ENCODE measurements around the gene PGAM1.
"Not testable (repeated sequence)": the region's sequence is repeated elsewhere in the genome, so short reads cannot be mapped to it uniquely, and the experiment has no call there.

PGAM1 gene

DNA sequence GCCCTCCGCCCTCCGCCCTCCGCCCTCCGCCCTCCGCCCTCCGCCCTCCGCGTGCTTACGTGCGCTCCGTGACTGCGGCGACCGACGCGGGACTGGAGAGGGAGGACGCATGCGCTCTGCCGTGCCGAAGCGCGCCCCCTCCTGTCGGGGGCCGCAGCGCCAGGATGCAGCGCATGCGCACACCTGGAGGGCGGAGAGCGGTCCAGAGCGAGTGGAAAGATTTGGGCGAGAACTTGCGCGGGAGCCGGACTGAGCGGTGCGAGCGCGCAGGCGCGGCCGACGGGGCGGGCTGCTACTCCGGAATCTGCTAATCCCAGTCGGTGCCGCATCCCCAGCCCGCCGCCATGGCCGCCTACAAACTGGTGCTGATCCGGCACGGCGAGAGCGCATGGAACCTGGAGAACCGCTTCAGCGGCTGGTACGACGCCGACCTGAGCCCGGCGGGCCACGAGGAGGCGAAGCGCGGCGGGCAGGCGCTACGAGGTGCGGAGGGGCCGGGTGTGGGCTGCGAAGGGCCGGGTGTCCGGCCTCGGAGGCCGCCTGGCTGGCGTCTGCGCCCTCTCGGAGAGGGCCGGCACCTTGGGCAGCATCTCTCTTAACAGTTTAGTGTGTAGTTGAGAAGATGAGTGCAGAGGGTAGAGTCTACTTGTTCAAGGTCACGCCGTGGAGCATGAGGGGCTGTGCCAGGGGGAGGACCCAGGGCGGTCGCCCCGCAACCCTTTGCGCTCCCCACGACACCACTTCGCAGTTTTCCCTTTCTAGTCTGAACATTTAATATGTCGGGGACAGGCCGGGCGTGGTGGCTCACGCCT, at the start of gene PGAM1:
Gene PGAM1 (plus strand): TSS at position 228 of the 812 bp plus-strand sequence. CDS start 117 bp downstream, at position 345.
- DNase-seq = peak; percentile 89

DNA sequence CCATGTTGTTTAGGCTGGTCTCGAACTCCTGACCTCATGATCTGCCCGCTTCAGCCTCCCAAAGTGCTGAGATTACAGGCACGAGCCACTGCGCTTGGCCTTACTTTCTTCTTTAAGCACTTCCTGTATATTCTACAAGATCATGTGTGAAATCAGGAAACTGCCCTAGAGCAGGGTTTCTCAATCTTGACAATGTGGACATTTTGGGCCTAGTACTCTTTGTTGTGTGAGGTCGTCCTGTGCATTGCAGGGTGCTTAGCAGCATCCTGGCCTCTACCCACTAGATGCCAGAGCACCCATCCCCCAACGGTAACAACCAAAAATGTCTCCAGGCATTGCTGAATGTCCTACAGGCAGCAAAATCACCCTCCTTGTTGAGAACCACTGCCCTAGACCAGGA, 49.6 kb upstream of the PGAM1 start:
- DNase-seq = no peak

DNA sequence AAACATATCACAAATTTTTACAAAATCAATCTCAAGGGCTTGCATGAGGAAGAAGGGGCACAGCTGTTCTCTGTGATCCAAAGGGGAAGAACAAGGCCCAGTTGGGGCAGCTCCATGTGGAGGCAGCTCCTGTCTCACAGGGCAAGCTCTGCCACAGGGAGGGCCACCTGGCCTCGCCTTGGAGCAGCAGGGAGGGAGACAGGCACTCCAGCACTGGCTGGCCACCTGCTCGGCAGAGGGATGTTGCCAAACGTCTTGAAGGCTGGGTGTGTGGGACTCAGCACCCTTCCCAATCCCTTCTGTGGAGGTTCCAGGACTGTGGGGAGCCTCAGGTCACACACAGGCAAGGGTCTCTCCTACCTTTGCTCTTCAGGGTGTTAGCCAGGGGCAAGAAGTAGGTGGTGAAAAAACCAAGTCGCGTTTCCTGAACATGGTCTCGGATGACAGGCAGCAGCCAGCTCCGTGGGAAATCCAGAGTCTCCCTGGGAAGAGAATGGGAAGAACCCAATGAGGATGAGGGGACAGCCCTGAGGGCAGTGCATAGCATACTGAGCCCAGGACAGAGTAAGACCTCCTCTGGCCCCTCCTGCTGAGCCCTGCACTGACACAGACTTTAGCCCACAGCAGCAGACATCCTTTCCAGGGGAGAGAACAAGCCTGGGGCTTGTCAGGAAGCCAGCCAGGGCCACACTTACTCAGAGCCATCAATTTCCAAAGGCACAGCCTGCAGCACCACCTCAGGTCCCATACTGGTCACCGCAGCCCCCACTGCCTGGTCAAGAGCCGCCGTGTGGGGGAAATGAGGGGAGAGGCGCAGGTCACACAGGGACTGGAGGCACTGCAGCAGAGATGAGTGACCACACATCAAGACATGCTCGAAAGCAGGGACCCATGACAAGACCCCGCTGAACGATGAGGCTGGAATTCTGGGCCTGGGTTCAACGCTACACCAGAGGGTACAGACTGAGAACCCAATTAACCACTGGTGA, 46.8 kb upstream of the PGAM1 start:
- DNase-seq = no peak

DNA sequence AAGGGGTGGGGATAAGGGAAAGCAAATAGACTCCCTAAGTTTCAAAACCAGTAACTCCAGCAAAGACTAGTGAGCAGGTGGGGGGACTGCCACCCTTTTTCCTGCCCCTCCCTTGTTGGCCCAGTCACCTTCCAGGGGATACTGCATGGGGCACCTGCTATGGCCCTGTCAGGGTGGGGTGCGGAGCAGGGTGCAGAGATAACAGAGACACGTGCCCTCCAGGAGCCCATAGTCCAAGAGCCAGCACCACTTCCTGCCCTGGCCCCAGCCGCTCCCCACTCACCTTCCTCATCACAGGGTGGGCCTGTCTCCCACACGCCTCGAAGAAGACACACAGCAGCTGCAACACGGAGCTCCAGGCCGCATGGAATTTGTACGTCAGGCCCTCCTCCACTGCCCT, 45.5 kb upstream of the PGAM1 start:
- DNase-seq = no peak

DNA sequence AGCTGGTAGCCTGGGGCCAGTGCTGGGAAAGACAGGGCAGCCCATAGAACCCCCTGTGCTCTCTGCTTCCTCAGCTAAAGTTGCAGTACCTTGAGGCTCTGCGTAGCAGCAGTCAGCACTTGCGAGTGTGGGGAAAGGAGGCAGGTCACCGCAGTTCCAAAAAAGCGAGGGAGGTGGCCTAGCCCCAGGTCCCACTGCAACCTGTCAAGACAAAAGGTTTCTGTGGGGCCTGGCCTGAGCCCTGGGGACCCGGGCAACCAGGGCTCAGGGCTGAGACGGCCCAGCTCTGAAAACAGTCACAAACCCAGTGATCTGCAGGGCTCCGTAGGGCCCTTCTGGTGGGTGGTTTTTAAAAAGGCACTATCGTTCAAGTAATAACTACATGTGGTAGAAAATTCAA, 44.4 kb upstream of the PGAM1 start:
- DNase-seq = no peak

DNA sequence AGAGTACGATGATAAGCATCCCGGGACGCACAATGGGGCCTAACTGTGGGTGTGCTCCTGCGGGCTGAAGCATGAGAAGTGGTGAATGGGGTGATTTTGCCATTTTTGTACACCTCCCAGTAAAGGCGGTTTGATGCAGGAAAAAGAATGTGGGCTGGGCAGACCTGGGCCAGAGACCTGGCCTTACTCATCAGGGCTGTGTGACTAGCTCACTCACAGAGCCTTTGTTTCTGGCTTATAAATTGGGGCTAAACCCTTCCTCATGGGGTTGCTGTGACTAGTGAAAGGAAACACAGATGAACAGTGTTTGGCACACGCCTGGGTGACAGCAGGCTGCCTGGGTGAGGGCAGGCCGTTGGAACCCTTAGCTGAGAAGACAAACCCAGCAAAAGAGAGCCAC, 42.8 kb upstream of the PGAM1 start:
- DNase-seq = no peak

DNA sequence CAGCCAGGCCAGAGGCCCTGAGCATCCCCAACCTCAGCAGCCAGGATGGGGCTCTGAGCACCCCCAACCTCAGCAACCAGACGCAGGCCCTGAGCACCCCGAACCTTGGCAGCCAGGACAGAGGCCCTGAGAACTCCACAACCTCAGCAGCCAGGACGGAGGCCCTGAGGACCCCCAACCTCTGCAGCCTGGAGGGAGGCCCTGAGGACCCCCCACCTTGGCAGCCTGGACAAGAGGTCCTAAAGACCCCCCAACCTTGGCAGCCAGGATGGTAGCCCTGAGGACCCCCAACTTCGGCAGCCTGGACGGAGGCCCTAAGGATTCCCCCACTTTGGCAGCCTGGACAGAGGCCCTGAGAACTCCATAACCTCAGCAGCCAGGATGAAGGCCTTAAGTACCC, 41.8 kb upstream of the PGAM1 start:
- no peak for DNase-seq

DNA sequence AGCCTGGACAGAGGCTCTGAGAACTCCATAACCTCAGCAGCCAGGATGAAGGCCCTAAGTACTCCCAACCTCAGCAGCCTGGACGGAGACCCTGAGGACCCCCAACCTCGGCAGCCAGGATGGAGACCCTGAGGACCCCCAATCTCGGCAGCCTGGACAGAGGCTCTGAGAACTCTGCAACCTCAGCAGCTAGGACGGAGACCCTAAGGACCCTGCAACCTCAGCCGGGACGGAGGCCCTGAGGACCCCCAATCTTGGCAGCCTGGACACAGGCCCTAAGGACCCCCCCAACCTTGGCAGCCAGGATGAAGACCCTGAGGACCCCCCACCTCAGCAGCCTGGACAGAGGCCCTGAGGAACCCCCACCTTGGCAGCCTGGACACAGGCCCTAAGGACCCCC, 41.4 kb upstream of the PGAM1 start:
- no peak for DNase-seq

DNA sequence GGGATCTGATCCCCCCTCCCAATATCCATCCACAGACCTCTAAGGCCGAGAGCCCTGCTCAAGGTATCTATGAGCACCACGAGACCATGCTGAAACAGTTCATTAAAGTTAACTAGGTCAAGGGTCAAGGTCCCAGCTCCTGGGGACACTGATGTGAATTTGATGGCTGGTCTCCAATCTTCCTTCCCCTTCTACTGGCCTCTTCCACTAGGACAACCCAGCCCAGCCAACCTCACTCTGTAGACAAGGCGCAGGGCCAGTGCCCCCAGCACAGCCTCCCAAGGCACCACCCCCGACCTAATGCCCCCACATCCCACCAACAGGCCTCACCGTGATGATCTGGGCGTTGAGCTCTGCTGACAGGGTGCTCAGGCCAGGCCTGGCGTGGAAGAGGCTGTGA, 40.4 kb upstream of the PGAM1 start:
- DNase-seq = no peak

DNA sequence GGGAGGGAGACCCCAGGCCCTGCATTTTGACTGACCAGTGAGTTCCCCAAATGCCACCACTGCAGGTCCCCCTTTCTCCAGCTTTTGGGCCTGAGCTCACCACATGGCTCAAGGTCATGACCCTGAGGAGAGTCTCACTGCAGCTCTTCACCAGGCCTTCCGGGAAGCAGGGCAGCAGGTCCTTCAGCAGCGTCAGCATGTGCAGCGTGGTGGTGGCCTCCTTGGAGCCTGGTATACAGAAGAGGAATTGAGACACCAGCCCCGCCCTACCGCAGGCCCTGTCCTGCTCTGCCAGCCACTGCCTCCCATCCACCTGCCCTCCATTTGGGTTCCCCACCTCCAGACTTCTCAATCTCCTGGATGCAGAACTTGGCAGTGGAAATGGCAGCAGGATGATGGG, 37.8 kb upstream of the PGAM1 start:
- DNase-seq = no peak

DNA sequence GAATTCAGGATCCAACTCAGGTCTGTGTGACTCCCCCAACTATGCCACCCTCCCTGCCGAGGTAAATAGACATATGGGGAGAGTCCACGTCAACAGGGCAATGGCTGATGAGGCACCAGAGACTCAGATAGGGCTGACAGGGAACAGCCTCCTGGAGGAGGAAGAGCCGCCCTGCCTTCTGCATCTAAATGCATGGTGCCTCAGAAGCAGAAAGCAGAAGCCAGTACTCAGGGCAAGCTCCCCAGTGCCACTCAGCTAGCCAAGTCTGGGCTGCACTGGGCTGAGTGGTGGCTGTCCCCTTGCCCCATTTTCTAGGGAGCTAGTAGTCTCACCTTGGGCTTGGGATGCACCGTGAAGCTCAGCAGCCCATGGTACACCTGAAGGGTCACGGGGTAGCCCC, 35.9 kb upstream of the PGAM1 start:
- no peak for DNase-seq

DNA sequence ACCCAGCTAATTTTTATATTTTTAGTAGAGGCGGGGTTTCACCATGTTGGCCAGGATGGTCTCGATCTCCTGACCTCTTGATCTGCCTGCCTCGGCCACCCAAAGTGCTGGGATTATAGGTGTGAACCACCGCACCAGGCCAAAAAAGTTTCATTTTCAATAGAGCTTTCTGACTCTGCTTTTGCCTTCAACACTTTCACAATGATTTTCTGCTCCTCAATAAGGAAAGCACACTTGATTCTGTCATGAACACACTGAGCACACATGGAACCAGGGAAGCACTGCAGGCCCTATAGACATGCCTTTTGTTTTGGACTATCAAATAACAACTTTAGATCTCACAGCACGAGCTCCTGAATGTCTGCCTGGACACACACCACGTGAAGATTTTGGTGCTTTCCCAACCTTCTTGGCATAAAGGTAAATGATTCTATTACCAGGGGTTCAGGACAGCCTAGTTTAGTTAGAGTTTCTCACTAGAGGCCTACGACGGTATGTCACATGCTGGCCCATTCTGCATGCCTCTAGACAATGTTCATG, 32.9 kb upstream of the PGAM1 start:
- no peak for DNase-seq

DNA sequence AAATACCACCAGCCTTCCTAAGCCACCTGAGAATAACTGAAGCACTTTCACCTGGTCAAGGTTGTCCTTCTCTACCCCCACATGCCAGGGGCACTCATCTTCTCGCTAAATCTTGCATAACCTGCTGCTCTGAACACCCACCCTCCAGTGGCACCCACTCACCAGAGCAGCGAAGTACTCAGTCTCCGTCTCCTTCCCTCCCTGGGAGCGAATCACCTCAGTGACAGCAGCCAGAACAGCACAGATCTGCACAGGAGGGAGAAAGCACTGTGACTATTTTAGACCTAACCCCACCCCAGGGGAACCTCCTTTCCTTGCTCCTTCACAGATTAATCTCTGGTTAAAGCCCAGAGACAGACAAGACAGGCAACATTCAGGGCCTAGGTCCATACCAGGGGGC, 29.9 kb upstream of the PGAM1 start:
- no peak for DNase-seq

DNA sequence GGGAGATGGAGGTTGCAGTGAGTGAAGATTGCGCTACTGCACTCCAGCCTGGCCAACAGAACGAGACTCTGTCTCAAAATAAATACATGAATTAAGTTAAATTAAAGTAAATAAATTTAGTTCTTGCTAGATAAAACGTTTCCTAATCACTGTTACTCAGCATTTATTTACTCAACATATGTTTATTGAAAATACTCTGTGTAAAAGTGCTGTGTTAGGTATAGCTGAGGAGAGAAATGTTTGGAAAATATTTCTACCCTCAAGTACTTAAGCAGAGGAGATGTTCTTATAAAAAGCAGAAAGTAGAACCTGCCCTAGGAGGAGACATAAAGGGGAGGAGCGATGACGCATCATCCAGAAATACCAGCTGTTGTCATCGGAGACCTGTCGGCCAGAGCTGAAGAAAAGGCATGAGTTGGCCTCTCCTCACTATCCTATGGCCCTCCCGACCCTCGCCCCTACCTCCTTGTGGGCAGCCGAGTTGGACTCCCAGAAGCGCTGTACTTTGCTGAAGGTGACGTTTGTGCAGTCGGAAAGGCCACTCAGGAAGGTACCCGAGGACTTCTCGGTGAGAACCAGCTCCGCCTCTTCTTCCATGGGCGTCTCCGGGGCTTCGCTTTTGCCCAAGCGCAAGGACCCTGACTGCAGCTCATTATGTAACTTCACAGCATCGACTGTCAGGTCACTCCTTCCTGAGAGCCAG, 26.0 kb upstream of the PGAM1 start:
- peak; percentile 46 for DNase-seq

DNA sequence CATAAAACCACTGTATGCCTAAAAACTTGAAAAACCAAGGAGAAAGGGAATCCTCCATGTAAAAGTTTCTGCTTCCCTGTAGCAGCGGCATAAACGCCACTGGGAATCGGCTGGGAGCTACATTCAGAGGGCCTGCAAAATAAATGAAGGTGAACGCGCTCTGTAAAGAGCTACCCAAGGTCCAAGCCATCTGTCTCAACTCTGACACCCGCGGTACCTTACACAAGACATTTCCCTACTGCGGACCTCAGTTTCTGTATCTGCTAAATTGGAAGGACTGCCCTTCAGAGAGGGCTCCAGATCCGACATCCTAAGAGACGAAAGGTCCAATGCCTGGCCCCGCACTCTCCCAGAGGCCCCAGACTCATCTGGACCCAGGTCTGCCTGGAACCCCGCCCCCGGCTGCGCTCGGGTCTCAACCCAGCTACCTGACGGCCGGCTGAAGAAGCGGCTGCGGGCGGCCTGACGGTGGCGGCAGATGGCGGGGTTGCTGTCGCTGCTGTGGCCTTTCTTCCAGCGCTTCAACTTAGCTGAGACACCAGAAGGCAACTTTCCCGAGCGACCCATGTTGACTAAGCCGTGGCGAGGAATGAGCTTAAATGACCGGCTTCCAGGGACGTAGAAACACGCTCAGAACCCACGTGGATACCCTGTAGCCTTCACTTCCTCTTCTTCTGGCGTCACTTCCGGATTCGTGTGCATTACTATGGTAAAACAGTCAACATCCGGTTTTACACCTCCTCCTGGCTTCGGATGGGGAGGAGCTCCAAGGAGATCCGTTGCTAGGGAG, 25.1 kb upstream of the PGAM1 start, which contains the start of gene RRP12:
Gene RRP12 (minus strand): TSS at position 676 of the 790 bp plus-strand sequence. CDS start 109 bp downstream, at position 567.
- DNase-seq = peak; percentile 99

DNA sequence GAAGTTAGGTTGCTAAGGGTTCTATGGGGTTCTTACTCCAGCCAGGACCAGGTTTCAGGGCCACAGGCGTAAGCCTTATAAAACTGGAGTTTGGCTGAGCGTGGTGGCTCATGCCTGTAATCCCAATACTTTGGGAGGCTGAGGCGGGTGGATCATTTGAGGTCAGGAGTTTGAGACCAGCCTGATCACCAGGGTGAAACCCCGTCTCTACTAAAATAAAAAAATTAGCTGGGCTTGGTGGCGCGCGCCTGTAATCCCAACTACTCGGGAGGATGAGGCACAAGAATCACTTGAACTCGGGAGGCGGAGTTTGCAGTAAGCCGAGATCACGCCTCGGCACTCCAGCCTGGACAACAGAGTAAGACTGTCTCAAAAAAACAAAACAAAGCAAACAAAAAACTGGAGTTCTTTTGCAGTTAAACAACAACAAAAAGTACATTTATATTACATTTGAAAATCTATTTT, 24.5 kb upstream of the PGAM1 start:
- DNase-seq = no peak

DNA sequence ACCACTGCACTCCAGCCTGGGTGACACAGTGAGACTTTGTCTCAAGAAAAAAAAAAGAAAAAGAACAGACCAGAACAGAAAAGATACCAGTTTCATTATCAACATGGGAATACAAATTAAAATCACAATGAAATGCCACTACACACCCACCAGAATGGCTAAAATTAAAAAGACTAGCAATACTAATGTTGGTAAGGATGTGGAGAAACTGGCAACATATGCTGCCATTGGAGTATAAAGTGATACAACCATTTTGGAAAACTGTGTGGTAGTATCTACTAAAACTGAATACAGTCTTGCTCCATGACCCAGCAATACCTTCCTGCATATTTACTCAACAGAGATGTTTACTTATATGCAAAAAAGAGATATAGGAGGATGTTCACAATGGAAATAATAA, 21.9 kb upstream of the PGAM1 start:
- DNase-seq = no peak

DNA sequence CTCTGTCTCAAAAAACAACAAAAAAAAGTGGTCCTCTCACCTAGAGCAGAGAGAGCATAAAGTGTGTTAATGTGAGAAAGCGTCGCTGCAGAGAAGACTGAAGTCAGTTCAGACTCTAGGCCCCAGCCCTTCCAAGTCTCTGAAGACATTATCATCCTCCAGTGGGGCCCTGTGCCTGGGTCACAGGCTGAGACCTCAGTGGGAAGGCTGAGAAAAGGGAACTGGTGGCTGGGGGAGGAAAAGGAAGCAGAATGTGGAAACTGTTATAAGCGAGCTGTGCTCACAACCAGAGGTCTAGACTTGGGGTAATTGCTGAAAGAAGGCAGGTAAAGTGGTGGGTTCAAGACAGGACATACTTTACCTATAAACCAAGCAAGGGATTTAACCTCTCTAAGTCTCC, 19.9 kb upstream of the PGAM1 start:
- no peak for DNase-seq

DNA sequence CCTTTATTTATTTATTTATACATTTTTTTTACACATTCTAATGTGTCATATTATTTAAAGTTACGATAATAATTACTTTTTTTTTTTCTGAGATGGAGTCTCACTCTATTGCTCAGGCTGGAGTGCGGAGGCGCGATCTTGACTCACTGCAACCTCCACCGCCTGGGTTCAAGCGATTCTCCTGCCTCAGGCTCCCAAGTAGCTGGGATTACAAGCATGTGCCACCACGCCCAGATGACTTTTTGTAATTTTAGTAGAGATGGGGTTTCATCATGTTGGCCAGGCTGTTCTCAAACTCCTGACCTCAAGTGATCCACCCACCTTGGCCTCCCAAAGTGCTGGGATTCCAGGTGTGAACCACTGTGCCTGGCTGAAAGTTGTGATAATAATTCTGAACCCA, 19.5 kb upstream of the PGAM1 start:
- DNase-seq = not testable (repeated sequence)

DNA sequence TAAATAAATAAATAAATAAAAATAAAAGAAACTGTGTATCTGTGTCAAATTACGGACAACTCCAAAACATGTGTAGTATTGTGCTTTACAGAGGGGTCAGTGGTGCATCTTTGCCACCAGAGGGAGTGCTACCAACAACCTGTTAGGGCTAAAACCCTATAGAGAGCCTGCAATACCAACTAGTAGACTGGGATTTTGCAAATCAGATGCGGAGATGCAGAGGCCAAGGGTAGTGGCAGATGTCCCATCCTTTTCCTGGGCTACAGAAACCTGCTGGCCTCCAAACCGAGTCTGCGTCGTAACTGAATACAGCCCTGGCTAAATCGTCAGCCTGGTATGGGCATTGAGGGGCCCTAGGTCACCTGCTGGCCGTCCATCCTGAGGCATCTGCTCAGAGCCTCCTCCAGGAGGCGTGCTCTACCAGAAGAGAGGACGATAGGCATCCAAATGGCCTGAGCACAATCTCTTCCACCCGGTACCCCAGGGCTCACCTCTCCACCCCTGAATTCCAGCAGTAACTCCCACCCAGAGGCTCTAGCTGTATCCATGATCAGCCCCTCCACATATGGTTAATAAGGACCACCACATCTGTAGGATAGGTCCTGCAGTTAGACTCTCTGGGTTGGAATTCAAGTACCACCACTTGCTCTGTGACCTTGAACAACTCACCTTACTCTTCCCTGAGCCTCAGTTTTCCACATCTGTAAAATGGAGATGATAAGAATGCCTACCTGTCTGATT, 18.6 kb upstream of the PGAM1 start:
- DNase-seq = peak; percentile 68

DNA sequence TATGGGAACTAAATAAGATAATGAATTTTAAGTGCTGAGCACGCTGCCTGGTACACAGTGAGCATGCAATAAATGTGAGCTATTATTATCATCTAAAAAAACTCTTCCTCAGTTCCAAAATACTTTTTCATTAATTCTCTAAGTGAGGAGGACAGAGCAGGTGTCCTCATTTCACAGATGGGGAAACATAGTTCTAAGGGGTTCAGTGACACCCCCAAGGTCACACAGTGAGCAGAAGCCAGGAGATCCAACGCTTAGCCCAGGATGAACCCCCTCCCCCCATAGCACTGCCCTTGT, 18.1 kb upstream of the PGAM1 start:
- DNase-seq = no peak

Data from NCI-H226 (cell line).